ENCODE results near the gene ST8SIA5.

- TF ChIP-seq CTCF (IDR thresholded peaks at IDR 0.05 in 8 of 11, conservative IDR thresholded peaks at IDR 0.05 in 3 of 11), result no peak
- TF ChIP-seq POLR2AphosphoS5 (IDR thresholded peaks at IDR 0.05), result no peak
Observed at GRCh38 chr18:46720092-46720491, 36.8 kb downstream of the ST8SIA5 start.
